ENCODE data around the gene SLC25A27. TPM values are rescaled to one million over a fixed set of nuclear protein-coding genes. Genes with fewer than 3 reads are reported as not detected.
A peak's percentile ranks its signal among the peaks of the same experiment; 100 is the strongest.

Gene SLC25A27
- total RNA-seq, 3 donors from 2014 or later (not counting 1 experiment from before 2014, with no cell fraction given), result 1.7 TPM; not detected in 2

GRCh38 chr6:46651006-46651405 is 1.8 kb upstream of the SLC25A27 start:
- WGBS (ENCODE audit: insufficient coverage), result 100% methylated on average over 1 of the region's 1 CpG
- Histone ChIP-seq H3K4me1 (ENCODE audit: control insufficient read depth, insufficient read depth, low read length) (peaks cover 5% of the 10 kb centered on the region), H3K4me3 (ENCODE audit: low read length) (no peak overlapping the region), H3K27me3 (ENCODE audit: control insufficient read depth, insufficient read depth, low read length) (peaks cover 20% of the 10 kb centered on the region), H3K9me3 (ENCODE audit: control insufficient read depth, insufficient read depth, low read length) (no peaks in the 10 kb centered on the region), H3K36me3 (ENCODE audit: control insufficient read depth, insufficient read depth, low read length) (no peaks in the 10 kb centered on the region), H3K27ac (ENCODE audit: low read length) (no peak overlapping the region)
- ATAC-seq, result no peak
- peaks cover 24 to 59% of the 10 kb centered on the region in 2 donors for H3K27me3 Mint-ChIP-seq (ENCODE audit: low read depth in 2 of 2)
- no peak for TF ChIP-seq CTCF (IDR thresholded peaks at IDR 0.05)
- no peak overlapping the region for H3K4me3 Mint-ChIP-seq
- peaks cover 17 to 19% of the 10 kb centered on the region in 2 donors for H3K4me1 Mint-ChIP-seq
- no peaks in the 10 kb centered on the region for H3K36me3 Mint-ChIP-seq
- H3K9me3 Mint-ChIP-seq, result peaks cover 0 to 2% of the 10 kb centered on the region in 2 donors
- intact Hi-C loops (cut with micrococcal nuclease), result no loop called here
- H3K27ac Mint-ChIP-seq, result no peak overlapping the region
- no peak for DNase-seq

- intact Hi-C loops (cut with micrococcal nuclease), result no loop called here
- DNase-seq, result no peak
- H3K4me3 ChIP-seq (ENCODE audit: low read length), result no peak overlapping the region
These were observed 959 bp upstream of the SLC25A27 start for GRCh38 chr6:46651816-46652215.

GRCh38 chr6:46652232-46652602 is 558 bp upstream of the SLC25A27 start:
- Histone ChIP-seq H3K27ac (ENCODE audit: low read length) (no peak overlapping the region), H3K36me3 (ENCODE audit: control insufficient read depth, insufficient read depth, low read length) (no peaks in the 10 kb centered on the region), H3K4me3 (ENCODE audit: low read length) (peak overlapping the region; percentile 58), H3K4me1 (ENCODE audit: control insufficient read depth, insufficient read depth, low read length) (peaks cover 5% of the 10 kb centered on the region), H3K9me3 (ENCODE audit: control insufficient read depth, insufficient read depth, low read length) (no peaks in the 10 kb centered on the region), H3K27me3 (ENCODE audit: control insufficient read depth, insufficient read depth, low read length) (peaks cover 20% of the 10 kb centered on the region)
- Mint-ChIP-seq H3K4me3 (peak overlapping the region; percentile 86), H3K27ac (peak overlapping the region in 1 of 2 donors; percentile 66), H3K27me3 (ENCODE audit: low read depth in 2 of 2) (peaks cover 21 to 47% of the 10 kb centered on the region in 2 donors), H3K9me3 (peaks cover 0 to 2% of the 10 kb centered on the region in 2 donors), H3K36me3 (no peaks in the 10 kb centered on the region), H3K4me1 (peaks cover 17 to 19% of the 10 kb centered on the region in 2 donors)
- DNase-seq, result peak in 1 of 2 donors; percentile 2
- no peak for TF ChIP-seq CTCF (IDR thresholded peaks at IDR 0.05)
- 6% methylated on average over 6 of the region's 6 CpGs for WGBS (ENCODE audit: insufficient coverage)
- no peak for ATAC-seq
- intact Hi-C loops (cut with micrococcal nuclease), result no loop called here

More at GRCh38 chr6:46651816-46652215, 959 bp upstream of the SLC25A27 start:
- H3K36me3 ChIP-seq (ENCODE audit: control insufficient read depth, insufficient read depth, low read length), result no peaks in the 10 kb centered on the region
- H3K9me3 Mint-ChIP-seq, result peaks cover 0 to 2% of the 10 kb centered on the region in 2 donors
- TF ChIP-seq CTCF (IDR thresholded peaks at IDR 0.05), result no peak
- H3K4me3 Mint-ChIP-seq, result peak overlapping the region; percentile 86
- H3K4me1 Mint-ChIP-seq, result peaks cover 17 to 19% of the 10 kb centered on the region in 2 donors
- H3K36me3 Mint-ChIP-seq, result no peaks in the 10 kb centered on the region
- no peak overlapping the region for H3K27ac Mint-ChIP-seq
- 58% methylated on average over 8 of the region's 8 CpGs for WGBS (ENCODE audit: insufficient coverage)
- H3K27me3 ChIP-seq (ENCODE audit: control insufficient read depth, insufficient read depth, low read length), result peaks cover 20% of the 10 kb centered on the region
- no peaks in the 10 kb centered on the region for H3K9me3 ChIP-seq (ENCODE audit: control insufficient read depth, insufficient read depth, low read length)
- peaks cover 24 to 51% of the 10 kb centered on the region in 2 donors for H3K27me3 Mint-ChIP-seq (ENCODE audit: low read depth in 2 of 2)
- peaks cover 5% of the 10 kb centered on the region for H3K4me1 ChIP-seq (ENCODE audit: control insufficient read depth, insufficient read depth, low read length)
- H3K27ac ChIP-seq (ENCODE audit: low read length), result no peak overlapping the region
- ATAC-seq, result no peak

All from natural killer cell (primary cell).